H9 (cell line): ENCODE results near the gene MPV17L2. TPM values are rescaled to one million over a fixed set of nuclear protein-coding genes. Genes with fewer than 3 reads are reported as not detected.

Experiments
- DNase-seq: peaks from one replicate; pipeline ENCODE4 v3.0.0-alpha.2; 2017
- H2AFZ ChIP-seq: one replicate; pipeline ENCODE4 v1.6.1; 2013; ENCODE audit warnings: mild to moderate bottlenecking, low read length, control low read depth, moderate library complexity
- H2AK5ac ChIP-seq: 2 replicates; pipeline ENCODE4 v1.6.1; 2013; ENCODE audit warnings: low read length, control low read depth, mixed read lengths; ENCODE audit not compliant: insufficient read length
- H2BK120ac ChIP-seq: one replicate; pipeline ENCODE4 v1.6.1; 2013; ENCODE audit warnings: low read depth, mild to moderate bottlenecking, low read length, control low read depth, inconsistent platforms; ENCODE audit not compliant: poor library complexity, severe bottlenecking
- H2BK12ac ChIP-seq: 2 replicates; pipeline ENCODE4 v1.6.1; 2013; ENCODE audit warnings: low read length, control low read depth, mixed read lengths, low read depth; ENCODE audit not compliant: insufficient read length
- H2BK15ac ChIP-seq: 2 replicates; pipeline ENCODE4 v1.6.1; 2013; ENCODE audit warnings: low read depth, low read length, control low read depth
- H2BK20ac ChIP-seq: one replicate; pipeline ENCODE4 v1.6.1; 2013; ENCODE audit warnings: low read depth, mild to moderate bottlenecking, low read length, control low read depth, inconsistent platforms; ENCODE audit not compliant: poor library complexity, severe bottlenecking
- H2BK5ac ChIP-seq: 2 replicates; pipeline ENCODE4 v1.6.1; 2013; ENCODE audit warnings: low read length, control low read depth, mixed read lengths; ENCODE audit not compliant: insufficient read length
- H3K14ac ChIP-seq: 2 replicates; pipeline ENCODE4 v1.6.1; 2013; ENCODE audit warnings: low read length, control low read depth; ENCODE audit not compliant: insufficient read depth
- H3K18ac ChIP-seq: 2 replicates; pipeline ENCODE4 v1.6.1; 2013; ENCODE audit warnings: low read depth, mild to moderate bottlenecking, mixed read lengths, low read length, control low read depth; ENCODE audit not compliant: insufficient read length
- H3K23ac ChIP-seq: 2 replicates; pipeline ENCODE4 v1.6.1; 2013; ENCODE audit warnings: low read length, control low read depth, mixed read lengths, low read depth; ENCODE audit not compliant: insufficient read length
- H3K23me2 ChIP-seq: 2 replicates; pipeline ENCODE4 v1.6.1; 2013; ENCODE audit warnings: low read depth, mild to moderate bottlenecking, mixed read lengths, low read length, control low read depth; ENCODE audit not compliant: insufficient read length, poor library complexity, severe bottlenecking
- H3K27ac ChIP-seq: 2 replicates; pipeline ENCODE4 v1.5.1; 2013; ENCODE audit warnings: low read length, control low read depth, mixed read lengths, low read depth; ENCODE audit not compliant: insufficient read length
- H3K27me3 ChIP-seq: 2 replicates; pipeline ENCODE4 v1.6.1; 2013; ENCODE audit warnings: low read length, control low read depth, inconsistent platforms; ENCODE audit not compliant: insufficient read depth
- H3K4ac ChIP-seq: 2 replicates; pipeline ENCODE4 v1.6.1; 2013; ENCODE audit warnings: low read depth, mild to moderate bottlenecking, control low read depth, inconsistent platforms, low read length, moderate library complexity
- H3K4me1 ChIP-seq: 2 replicates; pipeline ENCODE4 v1.6.1; 2013; ENCODE audit warnings: low read length, control low read depth, inconsistent platforms; ENCODE audit not compliant: insufficient read depth
- H3K4me2 ChIP-seq: 2 replicates; pipeline ENCODE4 v1.6.1; 2013; ENCODE audit warnings: low read length, control low read depth, mixed read lengths; ENCODE audit not compliant: insufficient read length, insufficient read depth
- H3K56ac ChIP-seq: 2 replicates; pipeline ENCODE4 v1.6.1; 2013; ENCODE audit warnings: low read depth, mild to moderate bottlenecking, mixed read lengths, low read length, control low read depth; ENCODE audit not compliant: insufficient read length
- H3K79me1 ChIP-seq: 2 replicates; pipeline ENCODE4 v1.6.1; 2013; ENCODE audit warnings: low read depth, mild to moderate bottlenecking, moderate library complexity, low read length, control low read depth, inconsistent platforms; ENCODE audit not compliant: insufficient read depth, poor library complexity, severe bottlenecking
- H3K79me2 ChIP-seq: 2 replicates; pipeline ENCODE4 v1.6.1; 2013; ENCODE audit warnings: low read length, control low read depth, inconsistent platforms; ENCODE audit not compliant: insufficient read depth
- H3K9ac ChIP-seq: 2 replicates; pipeline ENCODE4 v1.6.1; 2013; ENCODE audit warnings: low read length, control low read depth, mixed read lengths; ENCODE audit not compliant: insufficient read length; ENCODE audit errors: extremely low read depth
- H3K9me3 ChIP-seq: one replicate; pipeline ENCODE4 v1.6.1; 2013; ENCODE audit warnings: low read depth, low read length, inconsistent platforms; ENCODE audit not compliant: control insufficient read depth
- H3T11ph ChIP-seq: one replicate; pipeline ENCODE4 v1.6.1; 2013; ENCODE audit warnings: mild to moderate bottlenecking, low read length, control low read depth, inconsistent platforms
- H4K20me1 ChIP-seq: one replicate; pipeline ENCODE4 v1.6.1; 2013; ENCODE audit not compliant: control insufficient read depth, insufficient read length, insufficient read depth
- H4K5ac ChIP-seq: 2 replicates; pipeline ENCODE4 v1.6.1; 2013; ENCODE audit warnings: low read depth, mild to moderate bottlenecking, mixed read lengths, low read length, control low read depth; ENCODE audit not compliant: insufficient read length
- H4K8ac ChIP-seq: replicated peaks from 2 replicates; pipeline ENCODE4 v1.6.1; 2013; ENCODE audit warnings: low read length, control low read depth, mixed read lengths, low read depth; ENCODE audit not compliant: insufficient read length
- H4K91ac ChIP-seq: 2 replicates; pipeline ENCODE4 v1.6.1; 2013; ENCODE audit warnings: low read depth, mild to moderate bottlenecking, moderate library complexity, mixed read lengths, low read length, control low read depth; ENCODE audit not compliant: insufficient read length
- H3K27ac Mint-ChIP-seq, 3 experiments: 2 replicates in 2 of 3; 3 replicates in 1 of 3; pipeline ENCODE4 v1.8.0; 2020 to 2021; ENCODE audit warnings: mixed read lengths in 3 of 3, mild to moderate bottlenecking in 1 of 3, moderate library complexity in 1 of 3
- H3K27me3 Mint-ChIP-seq: 2 replicates; pipeline ENCODE4 v1.8.0; 2021; ENCODE audit warnings: low read depth, mild to moderate bottlenecking, moderate library complexity, mixed read lengths
- H3K36me3 Mint-ChIP-seq, 3 experiments: 2 replicates in 2 of 3; 3 replicates in 1 of 3; pipeline ENCODE4 v1.8.0; 2020 to 2021; ENCODE audit warnings: low read depth in 3 of 3, mixed read lengths in 3 of 3; ENCODE audit not compliant: insufficient read depth in 1 of 3
- H3K4me1 Mint-ChIP-seq, 2 experiments: 2 replicates each; pipeline ENCODE4 v1.8.0; 2020; ENCODE audit warnings: mixed read lengths in 2 of 2
- H3K4me3 Mint-ChIP-seq, 2 experiments: 2 replicates in 1 of 2; 3 replicates in 1 of 2; pipeline ENCODE4 v1.8.0; 2020 to 2021; ENCODE audit warnings: mild to moderate bottlenecking in 2 of 2, mixed read lengths in 2 of 2, moderate library complexity in 1 of 2
- H3K9me3 Mint-ChIP-seq, 2 experiments: 2 replicates in 1 of 2; 3 replicates in 1 of 2; pipeline ENCODE4 v1.8.0; 2020; ENCODE audit warnings: mild to moderate bottlenecking in 2 of 2, mixed read lengths in 2 of 2, moderate library complexity in 1 of 2
- WGBS: extraction: QIAGEN DNeasy Blood & Tissue Kit; methylation state at CpG from one replicate; pipeline ENCODE4 v1.1.7; 2013; ENCODE audit warnings: missing lambda C conversion rate, low lambda C conversion rate, mixed read lengths; ENCODE audit not compliant: insufficient read length; ENCODE audit errors: extremely low coverage; 5-methylcytosine and 5-hydroxymethylcytosine counted together
- total RNA-seq: library from RNA; stranded (reverse); gene quantifications from 2 replicates; pipeline ENCODE4 v1.2.1, GENCODE V29; 2021
- TF ChIP-seq, protein P1 (sequence below): fragments of 200-600 bp; sonication (generic); conservative IDR thresholded peaks from 3 replicates; pipeline ENCODE4 v1.8.0; 2021; ENCODE audit warnings: antibody characterized with exemption, mild to moderate bottlenecking

Gene MPV17L2
- total RNA-seq, 1 experiment from 2014 or later = 26.4 TPM

GRCh38 chr19:18203408-18203862 lies 10.4 kb downstream of the MPV17L2 start:
- H3K14ac ChIP-seq = no peak overlapping the region; the same call in 1 of the 2 replicates
- H3K56ac ChIP-seq = no peak overlapping the region
- H2BK120ac ChIP-seq = no peak overlapping the region
- H3K23me2 ChIP-seq = peaks cover 18% of the 10 kb centered on the region
- H3K9me3 ChIP-seq = no peaks in the 10 kb centered on the region
- no peak overlapping the region for H2BK5ac ChIP-seq
- peaks cover 4% of the 10 kb centered on the region for H4K20me1 ChIP-seq
- no peak overlapping the region for H3K18ac ChIP-seq
- no peak overlapping the region for H2AK5ac ChIP-seq
- H2BK20ac ChIP-seq = no peak overlapping the region
- H3K9me3 Mint-ChIP-seq = peaks cover 0 to 2% of the 10 kb centered on the region in 2 experiments; a peak in 1 of 5 replicates
- DNase-seq = no peak
- no peaks in the 10 kb centered on the region for H3K79me1 ChIP-seq
- no peak overlapping the region for H2AFZ ChIP-seq
- peak overlapping the region; percentile 79 to 93 (median 83); a peak in 6 of 7 replicates for H3K27ac Mint-ChIP-seq
- H3K4me3 Mint-ChIP-seq = peak overlapping the region; percentile 80 to 97
- WGBS = no CpG with 5 or more reads among the region's 38 CpGs
- H3K79me2 ChIP-seq = no peaks in the 10 kb centered on the region; the same call in 1 of the 2 replicates
- peaks cover 7 to 30% of the 10 kb centered on the region in 2 experiments for H3K4me1 Mint-ChIP-seq
- no peak overlapping the region for H4K5ac ChIP-seq
- H2BK12ac ChIP-seq = no peak overlapping the region
- no peaks in the 10 kb centered on the region for H3K4me1 ChIP-seq
- H4K8ac ChIP-seq = no peak overlapping the region
- H3K23ac ChIP-seq = no peak overlapping the region
- H3T11ph ChIP-seq = no peak overlapping the region
- H4K91ac ChIP-seq = no peak overlapping the region
- H3K9ac ChIP-seq = peak overlapping the region; percentile 3
- peak overlapping the region; percentile 77 for H3K4me2 ChIP-seq
- TF ChIP-seq, protein P1, sequence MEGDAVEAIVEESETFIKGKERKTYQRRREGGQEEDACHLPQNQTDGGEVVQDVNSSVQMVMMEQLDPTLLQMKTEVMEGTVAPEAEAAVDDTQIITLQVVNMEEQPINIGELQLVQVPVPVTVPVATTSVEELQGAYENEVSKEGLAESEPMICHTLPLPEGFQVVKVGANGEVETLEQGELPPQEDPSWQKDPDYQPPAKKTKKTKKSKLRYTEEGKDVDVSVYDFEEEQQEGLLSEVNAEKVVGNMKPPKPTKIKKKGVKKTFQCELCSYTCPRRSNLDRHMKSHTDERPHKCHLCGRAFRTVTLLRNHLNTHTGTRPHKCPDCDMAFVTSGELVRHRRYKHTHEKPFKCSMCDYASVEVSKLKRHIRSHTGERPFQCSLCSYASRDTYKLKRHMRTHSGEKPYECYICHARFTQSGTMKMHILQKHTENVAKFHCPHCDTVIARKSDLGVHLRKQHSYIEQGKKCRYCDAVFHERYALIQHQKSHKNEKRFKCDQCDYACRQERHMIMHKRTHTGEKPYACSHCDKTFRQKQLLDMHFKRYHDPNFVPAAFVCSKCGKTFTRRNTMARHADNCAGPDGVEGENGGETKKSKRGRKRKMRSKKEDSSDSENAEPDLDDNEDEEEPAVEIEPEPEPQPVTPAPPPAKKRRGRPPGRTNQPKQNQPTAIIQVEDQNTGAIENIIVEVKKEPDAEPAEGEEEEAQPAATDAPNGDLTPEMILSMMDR = no peak
- H3K27me3 ChIP-seq = no peaks in the 10 kb centered on the region
- peaks cover 3% of the 10 kb centered on the region; the same call in 1 of the 2 replicates for H3K27me3 Mint-ChIP-seq
- peaks cover 16 to 29% (median 22%) of the 10 kb centered on the region in 3 experiments; a peak in 6 of 7 replicates for H3K36me3 Mint-ChIP-seq
- no peak overlapping the region for H3K27ac ChIP-seq
- H2BK15ac ChIP-seq = no peak overlapping the region
- no peak overlapping the region for H3K4ac ChIP-seq
